PC-3 (cell line): ENCODE results near the gene CIB1. TPM values are rescaled to one million over a fixed set of nuclear protein-coding genes. Genes with fewer than 3 reads are reported as not detected.

Experiments
- ATAC-seq: fragments of 200-7000 bp; cut with Tn5 transposase; 2 replicates; pipeline ENCODE4 v1.9.1; 2020; ENCODE audit warnings: mild to moderate bottlenecking, moderate library complexity
- BruUV-seq: library from RNA; stranded (reverse); fragments of 400-500 nt; replicated peaks from 2 replicates; lab custom pipeline; 2021; lab: Mats Ljungman, UMichigan
- CTCF ChIA-PET: fragments of 300-600 bp; sonication (Branson Sonifier 250); formaldehyde crosslinking; loops from one replicate; lab custom pipeline; 2022; ENCODE audit warnings: antibody characterized with exemption; lab: Charles Lee
- POLR2A ChIA-PET: fragments of 300-600 bp; sonication (Branson Sonifier 250); formaldehyde crosslinking; loops from one replicate; lab custom pipeline; 2022; ENCODE audit warnings: antibody characterized with exemption; ENCODE audit not compliant: unreplicated experiment; lab: Charles Lee
- DNase-seq: peaks from one replicate; pipeline ENCODE4 v3.0.0-alpha.2; 2015
- H2AFZ ChIP-seq: fragments of 300-600 bp; sonication (generic); 2 replicates; pipeline ENCODE4 v1.6.0; 2016; ENCODE audit warnings: antibody characterized with exemption, low read length
- H3F3A ChIP-seq: fragments of 300-600 bp; sonication (generic); one replicate; pipeline ENCODE4 v1.6.0; 2017; ENCODE audit warnings: antibody characterized with exemption, low read length, control low read depth, mild to moderate bottlenecking; ENCODE audit not compliant: unreplicated experiment
- H3K27ac ChIP-seq: fragments of 300-600 bp; sonication (generic); 2 replicates; pipeline ENCODE4 v1.5.1; 2016; ENCODE audit warnings: mild to moderate bottlenecking, low read length
- H3K27me3 ChIP-seq: fragments of 300-600 bp; sonication (generic); 2 replicates; pipeline ENCODE4 v1.6.1; 2016; ENCODE audit warnings: low read length, mixed read lengths
- H3K36me3 ChIP-seq: fragments of 300-600 bp; sonication (generic); 2 replicates; pipeline ENCODE4 v1.6.1; 2016; ENCODE audit warnings: low read depth, mixed run types, low read length, mixed read lengths
- H3K4me1 ChIP-seq: fragments of 300-600 bp; sonication (generic); 2 replicates; pipeline ENCODE4 v1.5.1; 2016; ENCODE audit warnings: low read length; ENCODE audit not compliant: insufficient read depth
- H3K4me2 ChIP-seq: fragments of 300-600 bp; sonication (generic); 2 replicates; pipeline ENCODE4 v1.6.0; 2016; ENCODE audit warnings: low read length
- H3K4me3 ChIP-seq: fragments of 300-600 bp; sonication (generic); 2 replicates; pipeline ENCODE4 v1.5.1; 2016; ENCODE audit warnings: mild to moderate bottlenecking, low read length, mixed read lengths
- H3K79me2 ChIP-seq: fragments of 300-600 bp; sonication (generic); 2 replicates; pipeline ENCODE4 v1.6.1; 2017; ENCODE audit warnings: low read length, mixed read lengths
- H3K9ac ChIP-seq: fragments of 300-600 bp; sonication (generic); 2 replicates; pipeline ENCODE4 v1.6.0; 2016; ENCODE audit warnings: mild to moderate bottlenecking, low read length
- H3K9me2 ChIP-seq: fragments of 300-600 bp; sonication (generic); replicated peaks from 2 replicates; pipeline ENCODE4 v1.6.1; 2016; ENCODE audit warnings: mixed run types, low read length, mixed read lengths
- H3K9me3 ChIP-seq: fragments of 300-600 bp; sonication (generic); 2 replicates; pipeline ENCODE4 v1.6.1; 2016; ENCODE audit warnings: low read length, mixed read lengths
- H4K20me1 ChIP-seq: fragments of 300-600 bp; sonication (generic); 2 replicates; pipeline ENCODE4 v1.6.1; 2016; ENCODE audit warnings: low read length, mixed read lengths
- EZH2 ChIP-seq: fragments of 300-600 bp; sonication (generic); IDR thresholded peaks from one replicate; pipeline ENCODE4 v1.6.1; 2017; ENCODE audit warnings: antibody characterized with exemption, mild to moderate bottlenecking, low read length; ENCODE audit not compliant: unreplicated experiment
- EZH2phosphoT487 ChIP-seq: fragments of 300-600 bp; sonication (generic); IDR thresholded peaks from 2 replicates; pipeline ENCODE4 v1.6.1; 2018; ENCODE audit warnings: mild to moderate bottlenecking, antibody characterized with exemption, low read length, borderline replicate concordance
- intact Hi-C: fragments of 100-400 bp; cut with micrococcal nuclease; formaldehyde crosslinking; loops from 2 replicates; pipeline ENCODE4 v1.9.0; 2023
- total RNA-seq: library from RNA; depleted of rRNA; stranded (reverse); fragments of >200 nt; gene quantifications from 2 replicates; pipeline ENCODE4 v1.2.3, GENCODE V29; 2014
- TF ChIP-seq, protein P1 (sequence below): fragments of 300-600 bp; sonication (generic); conservative IDR thresholded peaks from 2 replicates; pipeline ENCODE4 v1.5.1; 2017; ENCODE audit warnings: antibody characterized with exemption, low read depth, mild to moderate bottlenecking, low read length

CIB1 gene
- total RNA-seq, 1 experiment from 2014 or later, result 83.7 TPM

DNA sequence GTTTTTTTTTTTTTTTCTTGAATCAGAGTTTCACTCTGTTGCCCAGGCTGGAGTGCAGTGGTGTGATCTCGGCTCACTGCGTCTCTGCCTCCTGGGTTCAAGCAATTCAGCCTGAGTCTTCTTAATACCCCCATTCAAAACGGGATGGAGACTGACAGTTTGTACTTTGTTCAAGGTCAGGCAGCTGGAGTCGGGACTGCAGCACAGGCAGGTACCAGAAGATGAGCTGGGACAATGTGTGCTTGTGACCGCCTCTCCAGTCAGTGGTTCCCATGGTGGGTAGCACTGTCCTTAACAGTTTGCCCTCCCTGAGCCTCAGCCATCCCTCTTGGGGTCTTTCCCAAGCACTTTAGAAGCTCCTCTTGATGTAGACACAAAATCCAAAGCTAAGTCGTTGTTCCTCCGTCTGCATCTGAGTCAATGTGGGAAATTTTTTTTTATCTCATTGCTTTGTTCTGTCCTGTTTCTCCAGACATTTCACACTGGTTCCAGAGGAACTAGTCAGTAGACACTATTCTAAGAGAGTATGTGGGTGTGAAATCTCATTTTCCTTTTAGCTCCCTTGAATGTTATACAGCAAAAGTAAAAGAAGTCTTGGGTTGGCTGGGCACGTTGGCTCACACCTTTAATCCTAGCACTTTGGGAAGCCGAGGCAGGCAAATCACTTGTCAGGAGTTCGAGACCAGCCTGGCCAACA is 10.3 kb upstream of the CIB1 start:
- no peak overlapping the region for H3K27ac ChIP-seq
- H3K4me3 ChIP-seq, result no peak overlapping the region
- no peak overlapping the region for H3K4me2 ChIP-seq
- POLR2A ChIA-PET, result no interaction called here
- intact Hi-C loops, result no loop called here
- H3K36me3 ChIP-seq, result no peaks in the 10 kb centered on the region
- H3K4me1 ChIP-seq, result no peaks in the 10 kb centered on the region
- H3K9ac ChIP-seq, result no peak overlapping the region
- no peaks in the 10 kb centered on the region for H3K9me2 ChIP-seq
- H3K9me3 ChIP-seq, result no peaks in the 10 kb centered on the region
- CTCF ChIA-PET, result no interaction called here
- no peaks in the 10 kb centered on the region for H3F3A ChIP-seq
- no TSS peak for BruUV-seq
- no peaks in the 10 kb centered on the region for H3K27me3 ChIP-seq
- DNase-seq (no peak), ATAC-seq (no peak)
- H2AFZ ChIP-seq, result no peak overlapping the region
- TF ChIP-seq EZH2 (no peak), EZH2phosphoT487 (no peak)
- TF ChIP-seq, protein P1, sequence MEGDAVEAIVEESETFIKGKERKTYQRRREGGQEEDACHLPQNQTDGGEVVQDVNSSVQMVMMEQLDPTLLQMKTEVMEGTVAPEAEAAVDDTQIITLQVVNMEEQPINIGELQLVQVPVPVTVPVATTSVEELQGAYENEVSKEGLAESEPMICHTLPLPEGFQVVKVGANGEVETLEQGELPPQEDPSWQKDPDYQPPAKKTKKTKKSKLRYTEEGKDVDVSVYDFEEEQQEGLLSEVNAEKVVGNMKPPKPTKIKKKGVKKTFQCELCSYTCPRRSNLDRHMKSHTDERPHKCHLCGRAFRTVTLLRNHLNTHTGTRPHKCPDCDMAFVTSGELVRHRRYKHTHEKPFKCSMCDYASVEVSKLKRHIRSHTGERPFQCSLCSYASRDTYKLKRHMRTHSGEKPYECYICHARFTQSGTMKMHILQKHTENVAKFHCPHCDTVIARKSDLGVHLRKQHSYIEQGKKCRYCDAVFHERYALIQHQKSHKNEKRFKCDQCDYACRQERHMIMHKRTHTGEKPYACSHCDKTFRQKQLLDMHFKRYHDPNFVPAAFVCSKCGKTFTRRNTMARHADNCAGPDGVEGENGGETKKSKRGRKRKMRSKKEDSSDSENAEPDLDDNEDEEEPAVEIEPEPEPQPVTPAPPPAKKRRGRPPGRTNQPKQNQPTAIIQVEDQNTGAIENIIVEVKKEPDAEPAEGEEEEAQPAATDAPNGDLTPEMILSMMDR, result no peak
- no peaks in the 10 kb centered on the region for H4K20me1 ChIP-seq
- no peaks in the 10 kb centered on the region for H3K79me2 ChIP-seq

DNA sequence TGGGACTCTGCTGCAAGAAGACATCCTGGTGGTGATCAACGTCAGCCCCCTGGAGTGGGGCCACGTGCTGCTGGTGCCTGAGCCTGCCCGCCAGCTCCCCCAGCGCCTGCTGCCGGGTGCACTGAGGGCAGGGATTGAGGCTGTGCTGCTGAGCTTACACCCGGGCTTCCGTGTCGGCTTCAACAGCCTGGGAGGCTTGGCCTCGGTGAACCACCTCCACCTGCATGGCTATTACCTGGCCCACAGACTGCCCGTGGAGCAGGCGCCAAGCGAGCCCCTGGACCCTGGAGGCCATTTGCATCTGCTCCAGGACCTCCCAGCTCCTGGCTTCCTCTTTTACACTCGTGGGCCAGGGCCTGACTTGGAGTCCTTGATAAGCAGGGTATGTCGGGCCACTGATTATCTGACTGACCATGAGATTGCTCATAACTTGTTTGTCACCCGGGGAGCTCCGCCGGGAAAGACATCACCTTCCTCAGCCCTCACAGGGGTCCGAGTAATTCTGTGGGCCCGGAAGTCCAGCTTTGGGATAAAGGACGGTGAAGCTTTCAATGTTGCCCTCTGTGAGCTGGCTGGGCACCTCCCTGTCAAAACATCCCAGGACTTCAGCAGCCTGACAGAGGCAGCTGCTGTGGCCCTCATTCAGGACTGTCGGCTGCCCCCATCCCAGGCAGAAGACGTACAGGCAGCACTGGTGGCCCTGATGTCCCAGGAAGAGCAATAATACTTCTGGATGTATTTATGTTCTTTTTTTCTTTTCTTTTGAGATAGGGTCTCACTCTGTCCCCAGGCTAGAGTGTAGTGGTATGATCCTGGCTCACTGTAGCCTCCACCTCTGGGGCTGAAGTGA is 7.8 kb upstream of the CIB1 start:
- H3F3A ChIP-seq, result no peaks in the 10 kb centered on the region
- CTCF ChIA-PET, result no interaction called here
- no peaks in the 10 kb centered on the region for H3K27me3 ChIP-seq
- H2AFZ ChIP-seq, result no peak overlapping the region
- no peak overlapping the region for H3K4me2 ChIP-seq
- intact Hi-C loops, result no loop called here
- H4K20me1 ChIP-seq, result no peaks in the 10 kb centered on the region
- H3K4me1 ChIP-seq, result no peaks in the 10 kb centered on the region
- H3K4me3 ChIP-seq, result no peak overlapping the region
- H3K9me2 ChIP-seq, result no peaks in the 10 kb centered on the region
- H3K9ac ChIP-seq, result no peak overlapping the region
- no peaks in the 10 kb centered on the region for H3K79me2 ChIP-seq
- POLR2A ChIA-PET, result no interaction called here
- no peaks in the 10 kb centered on the region; the same call in 1 of the 2 replicates for H3K36me3 ChIP-seq
- no TSS peak for BruUV-seq
- no peak for TF ChIP-seq EZH2
- TF ChIP-seq, protein P1, result no peak
- TF ChIP-seq EZH2phosphoT487, result no peak
- DNase-seq (no peak), ATAC-seq (no peak)
- H3K27ac ChIP-seq, result no peak overlapping the region
- no peaks in the 10 kb centered on the region for H3K9me3 ChIP-seq
